Lower leg skin (tissue), 3 donors: Measurements from ENCODE around the gene PRORP.

Source experiments
- CTCF ChIP-seq, 3 donors: fragments of 450-650 bp; IDR thresholded peaks; one replicate each; pipeline ENCODE4 v1.5.1; 2016; ENCODE audit warnings: antibody characterized with exemption in 3 of 3, mild to moderate bottlenecking in 3 of 3, moderate library complexity in 2 of 3
- POLR2A ChIP-seq, 2 donors: fragments of 450-650 bp; IDR thresholded peaks; one replicate each; pipeline ENCODE4 v1.6.1; 2016 to 2017; ENCODE audit warnings: antibody characterized with exemption in 2 of 2, mild to moderate bottlenecking in 1 of 2, moderate library complexity in 1 of 2

- TF ChIP-seq CTCF (IDR thresholded peaks at IDR 0.05) (no peak), POLR2A (IDR thresholded peaks at IDR 0.05) (no peak)
Observed at GRCh38 chr14:35107866-35108265, 14.5 kb upstream of the PRORP start.
